SK-N-SH treated with all-trans-retinoic acid at 6 μM for 48 hours (cell line): Measurements from ENCODE around the gene SH3BGRL2.

Experiments used
- ARNTL ChIP-seq: fragments of 450-650 bp; formaldehyde crosslinking; IDR thresholded peaks from 2 replicates; pipeline ENCODE4 v1.5.0; 2020; ENCODE audit warnings: low read depth, mild to moderate bottlenecking, moderate library complexity, borderline replicate concordance
- BACH2 ChIP-seq: fragments of 250-450 bp; sonication (Bioruptor Pico); IDR thresholded peaks from 2 replicates; pipeline ENCODE4 v1.9.0; 2021; ENCODE audit warnings: mild to moderate bottlenecking, borderline replicate concordance
- TCF4 ChIP-seq: fragments of 250-450 bp; sonication (Bioruptor Pico); IDR thresholded peaks from 2 replicates; pipeline ENCODE4 v1.8.0; 2021; ENCODE audit warnings: mild to moderate bottlenecking, moderate library complexity, borderline replicate concordance
- ZC3H10 ChIP-seq: fragments of 250-450 bp; sonication (Bioruptor Pico); IDR thresholded peaks from 2 replicates; pipeline ENCODE4 v1.5.1; 2021; ENCODE audit warnings: mild to moderate bottlenecking, moderate library complexity
- ZFP3 ChIP-seq: fragments of 250-450 bp; sonication (Bioruptor Pico); IDR thresholded peaks from 2 replicates; pipeline ENCODE4 v1.5.0; 2020; ENCODE audit warnings: mild to moderate bottlenecking, moderate library complexity
- ZFP30 ChIP-seq: fragments of 450-650 bp; formaldehyde crosslinking; IDR thresholded peaks from 2 replicates; pipeline ENCODE4 v1.5.0; 2022; ENCODE audit warnings: mild to moderate bottlenecking, moderate library complexity
- ZNF565 ChIP-seq: fragments of 450-650 bp; formaldehyde crosslinking; conservative IDR thresholded peaks from 2 replicates; pipeline ENCODE4 v1.5.0; 2020; ENCODE audit warnings: low read depth, mild to moderate bottlenecking, moderate library complexity
- TF ChIP-seq, protein P1 (sequence below): fragments of 250-450 bp; sonication (Bioruptor Pico); IDR thresholded peaks from 2 replicates; pipeline ENCODE4 v1.5.1; 2020; ENCODE audit warnings: low read depth, mild to moderate bottlenecking, moderate library complexity
- TF ChIP-seq, protein P2 (sequence below): fragments of 250-450 bp; sonication (Bioruptor Pico); IDR thresholded peaks from 2 replicates; pipeline ENCODE4 v1.8.0; 2020; ENCODE audit warnings: mild to moderate bottlenecking, moderate library complexity, borderline replicate concordance

DNA sequence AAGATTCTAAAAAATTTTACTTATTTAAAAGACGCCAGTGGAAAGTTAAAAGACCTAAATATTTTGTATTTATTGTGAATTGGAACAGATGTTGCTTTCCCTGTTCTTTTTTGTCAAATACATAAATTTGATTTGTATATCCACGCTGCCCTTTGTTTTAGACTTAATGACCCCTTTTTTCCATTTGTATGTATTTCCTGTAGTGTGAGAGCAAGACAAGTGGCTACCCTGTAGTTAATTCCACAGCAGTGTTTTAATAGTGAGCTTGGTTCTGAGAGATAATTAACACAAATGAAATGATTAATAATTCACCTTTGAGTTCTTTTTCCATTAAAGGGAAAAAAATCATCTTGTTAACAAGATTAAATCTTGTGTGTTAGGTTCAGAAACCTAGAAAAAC lies 16.6 kb downstream of the SH3BGRL2 start:
- TF ChIP-seq, protein P1, sequence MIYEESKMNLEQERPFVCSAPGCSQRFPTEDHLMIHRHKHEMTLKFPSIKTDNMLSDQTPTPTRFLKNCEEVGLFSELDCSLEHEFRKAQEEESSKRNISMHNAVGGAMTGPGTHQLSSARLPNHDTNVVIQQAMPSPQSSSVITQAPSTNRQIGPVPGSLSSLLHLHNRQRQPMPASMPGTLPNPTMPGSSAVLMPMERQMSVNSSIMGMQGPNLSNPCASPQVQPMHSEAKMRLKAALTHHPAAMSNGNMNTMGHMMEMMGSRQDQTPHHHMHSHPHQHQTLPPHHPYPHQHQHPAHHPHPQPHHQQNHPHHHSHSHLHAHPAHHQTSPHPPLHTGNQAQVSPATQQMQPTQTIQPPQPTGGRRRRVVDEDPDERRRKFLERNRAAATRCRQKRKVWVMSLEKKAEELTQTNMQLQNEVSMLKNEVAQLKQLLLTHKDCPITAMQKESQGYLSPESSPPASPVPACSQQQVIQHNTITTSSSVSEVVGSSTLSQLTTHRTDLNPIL, result no peak
- TF ChIP-seq ZC3H10 (CRISPR knock-in tag) (no peak), ZFP3 (CRISPR knock-in tag) (no peak), ARNTL (CRISPR knock-in tag) (no peak), ZNF565 (no peak), ZFP30 (no peak), TCF4 (CRISPR knock-in tag) (no peak), BACH2 (CRISPR knock-in tag) (no peak)
- TF ChIP-seq, protein P2, sequence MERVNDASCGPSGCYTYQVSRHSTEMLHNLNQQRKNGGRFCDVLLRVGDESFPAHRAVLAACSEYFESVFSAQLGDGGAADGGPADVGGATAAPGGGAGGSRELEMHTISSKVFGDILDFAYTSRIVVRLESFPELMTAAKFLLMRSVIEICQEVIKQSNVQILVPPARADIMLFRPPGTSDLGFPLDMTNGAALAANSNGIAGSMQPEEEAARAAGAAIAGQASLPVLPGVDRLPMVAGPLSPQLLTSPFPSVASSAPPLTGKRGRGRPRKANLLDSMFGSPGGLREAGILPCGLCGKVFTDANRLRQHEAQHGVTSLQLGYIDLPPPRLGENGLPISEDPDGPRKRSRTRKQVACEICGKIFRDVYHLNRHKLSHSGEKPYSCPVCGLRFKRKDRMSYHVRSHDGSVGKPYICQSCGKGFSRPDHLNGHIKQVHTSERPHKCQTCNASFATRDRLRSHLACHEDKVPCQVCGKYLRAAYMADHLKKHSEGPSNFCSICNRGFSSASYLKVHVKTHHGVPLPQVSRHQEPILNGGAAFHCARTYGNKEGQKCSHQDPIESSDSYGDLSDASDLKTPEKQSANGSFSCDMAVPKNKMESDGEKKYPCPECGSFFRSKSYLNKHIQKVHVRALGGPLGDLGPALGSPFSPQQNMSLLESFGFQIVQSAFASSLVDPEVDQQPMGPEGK (CRISPR knock-in tag), result no peak
